Mesothelial cell of epicardium (in vitro differentiated cells): Measurements from ENCODE around the gene ZNF518A. TPM values are rescaled to one million over a fixed set of nuclear protein-coding genes. Genes with fewer than 3 reads are reported as not detected.

ENCODE experiments used
- DNase-seq, 2 experiments: peaks; one replicate each; pipeline ENCODE4 v3.0.0; 2021; ENCODE audit warnings: low spot score in 2 of 2; ENCODE audit not compliant: unreplicated experiment in 2 of 2
- H3K27ac Mint-ChIP-seq: 2 replicates; pipeline ENCODE4 v1.8.0; 2021; ENCODE audit warnings: mixed read lengths
- H3K27me3 Mint-ChIP-seq: 2 replicates; pipeline ENCODE4 v1.8.0; 2021; ENCODE audit warnings: low read depth, mixed read lengths
- H3K36me3 Mint-ChIP-seq: 2 replicates; pipeline ENCODE4 v1.8.0; 2021; ENCODE audit warnings: mixed read lengths
- H3K4me1 Mint-ChIP-seq: 2 replicates; pipeline ENCODE4 v1.8.0; 2021; ENCODE audit warnings: mixed read lengths
- H3K4me3 Mint-ChIP-seq: 2 replicates; pipeline ENCODE4 v1.8.0; 2021; ENCODE audit warnings: mild to moderate bottlenecking, moderate library complexity, mixed read lengths
- H3K9me3 Mint-ChIP-seq: 2 replicates; pipeline ENCODE4 v1.8.0; 2021; ENCODE audit warnings: mixed read lengths
- CTCF ChIP-seq: fragments of 200-600 bp; sonication (generic); IDR thresholded peaks from one replicate; pipeline ENCODE4 v1.5.0; 2021; ENCODE audit warnings: antibody characterized with exemption; ENCODE audit not compliant: unreplicated experiment
- total RNA-seq: library from RNA; stranded (reverse); gene quantifications from 3 replicates; pipeline ENCODE4 v1.2.1, GENCODE V29; 2021

Gene ZNF518A
- total RNA-seq, 1 donor from 2014 or later = 41.0 TPM

- no peak for TF ChIP-seq CTCF
- Mint-ChIP-seq H3K36me3 (no peaks in the 10 kb centered on the region), H3K4me1 (no peaks in the 10 kb centered on the region), H3K27ac (no peak overlapping the region), H3K9me3 (no peaks in the 10 kb centered on the region), H3K27me3 (peaks cover 10% of the 10 kb centered on the region), H3K4me3 (no peak overlapping the region)
- DNase-seq = no peak
Observed at GRCh38 chr10:96089670-96090462, 40.2 kb upstream of the ZNF518A start.

- no peaks in the 10 kb centered on the region for H3K4me1 Mint-ChIP-seq
- H3K27ac Mint-ChIP-seq = no peak overlapping the region
- no peaks in the 10 kb centered on the region for H3K36me3 Mint-ChIP-seq
- no peak for TF ChIP-seq CTCF
- no peak for DNase-seq
- H3K9me3 Mint-ChIP-seq = no peaks in the 10 kb centered on the region
- H3K27me3 Mint-ChIP-seq = peaks cover 10% of the 10 kb centered on the region
- no peak overlapping the region for H3K4me3 Mint-ChIP-seq
Observed at GRCh38 chr10:96090463-96090800, 39.7 kb upstream of the ZNF518A start.

GRCh38 chr10:96092999-96093767 is 36.9 kb upstream of the ZNF518A start:
- Mint-ChIP-seq H3K27me3 (peaks cover 29% of the 10 kb centered on the region), H3K4me1 (no peaks in the 10 kb centered on the region), H3K9me3 (peaks cover 3% of the 10 kb centered on the region), H3K4me3 (no peak overlapping the region), H3K36me3 (no peaks in the 10 kb centered on the region), H3K27ac (no peak overlapping the region)
- no peak for TF ChIP-seq CTCF
- DNase-seq = no peak

GRCh38 chr10:96093948-96094347 is 36.1 kb upstream of the ZNF518A start:
- H3K4me3 Mint-ChIP-seq = no peak overlapping the region
- no peak overlapping the region for H3K27ac Mint-ChIP-seq
- no peak for DNase-seq
- no peaks in the 10 kb centered on the region for H3K4me1 Mint-ChIP-seq
- H3K36me3 Mint-ChIP-seq = no peaks in the 10 kb centered on the region
- no peak for TF ChIP-seq CTCF
- H3K27me3 Mint-ChIP-seq = peaks cover 29% of the 10 kb centered on the region
- peaks cover 3% of the 10 kb centered on the region for H3K9me3 Mint-ChIP-seq

GRCh38 chr10:96096958-96097357 is 33.1 kb upstream of the ZNF518A start:
- no peak overlapping the region for H3K4me3 Mint-ChIP-seq
- H3K9me3 Mint-ChIP-seq = peaks cover 3% of the 10 kb centered on the region
- no peak overlapping the region for H3K27ac Mint-ChIP-seq
- no peak for DNase-seq
- peaks cover 35% of the 10 kb centered on the region for H3K27me3 Mint-ChIP-seq
- H3K36me3 Mint-ChIP-seq = no peaks in the 10 kb centered on the region
- H3K4me1 Mint-ChIP-seq = no peaks in the 10 kb centered on the region
- TF ChIP-seq CTCF = no peak
